AG04449 (cell line): Measurements from ENCODE around the gene TMEM106A.
A peak's percentile ranks its signal among the peaks of the same experiment; 100 is the strongest.
"Not testable (repeated sequence)": the region's sequence is repeated elsewhere in the genome, so short reads cannot be mapped to it uniquely, and the experiment has no call there.

Experiments
- CTCF ChIA-PET: fragments of 350-600 bp; formaldehyde crosslinking; extraction: SDS; loops from one replicate; lab custom pipeline; 2021; ENCODE audit warnings: antibody characterized with exemption; lab: Yijun Ruan, JAX
- POLR2A ChIA-PET: fragments of 400-600, 350-600 bp; formaldehyde crosslinking; extraction: SDS; loops from one replicate; lab custom pipeline; 2020; ENCODE audit warnings: antibody characterized with exemption, inconsistent platforms; lab: Yijun Ruan, JAX
- DNase-seq: peaks from one replicate; pipeline ENCODE4 v3.0.0-alpha.2; 2010; ENCODE audit warnings: low read depth, low spot score
- H3K4me3 ChIP-seq: 2 replicates; pipeline ENCODE4 v1.5.1; 2011; ENCODE audit warnings: low read depth, mild to moderate bottlenecking, control low read depth, low read length
- TF ChIP-seq, protein P1 (sequence below): IDR thresholded peaks from one replicate; pipeline ENCODE4 v1.5.1; 2011; ENCODE audit warnings: mild to moderate bottlenecking, moderate library complexity, low read length, control low read depth, inconsistent platforms; ENCODE audit not compliant: insufficient read depth; ENCODE audit errors: missing control alignments

TMEM106A gene

DNA sequence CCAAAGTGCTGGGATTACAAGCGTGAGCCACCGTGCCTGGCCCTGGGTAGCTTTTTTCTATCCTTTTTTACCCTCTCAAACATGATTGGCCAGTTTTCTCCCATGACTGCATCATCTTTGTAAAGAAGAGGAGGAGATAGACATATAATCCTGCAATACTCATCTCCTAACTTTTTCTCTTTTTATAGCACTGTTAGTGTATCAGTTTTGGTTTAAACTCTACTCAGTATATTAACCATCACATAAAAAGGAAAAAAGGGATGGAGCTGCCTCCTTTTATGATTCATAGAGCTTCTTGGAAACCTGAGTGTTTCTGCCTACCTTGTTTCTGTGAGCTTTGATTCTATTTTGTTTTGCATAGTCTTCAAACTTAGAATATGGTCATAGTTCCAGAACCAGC is 12.0 kb upstream of the TMEM106A start:
- POLR2A ChIA-PET: interaction anchor here (0.8 to 1.6 kb wide), 2 partner anchors 10 to 116 kb away, joined by 3 to 5 read pairs; no protein-coding TSS in a partner anchor
- CTCF ChIA-PET: interaction anchor here (1.3 to 2.2 kb wide), 3 partner anchors 11 to 175 kb away, joined by 4 to 9 read pairs (median 6); no protein-coding TSS in a partner anchor
- DNase-seq: no peak
- TF ChIP-seq, protein P1, sequence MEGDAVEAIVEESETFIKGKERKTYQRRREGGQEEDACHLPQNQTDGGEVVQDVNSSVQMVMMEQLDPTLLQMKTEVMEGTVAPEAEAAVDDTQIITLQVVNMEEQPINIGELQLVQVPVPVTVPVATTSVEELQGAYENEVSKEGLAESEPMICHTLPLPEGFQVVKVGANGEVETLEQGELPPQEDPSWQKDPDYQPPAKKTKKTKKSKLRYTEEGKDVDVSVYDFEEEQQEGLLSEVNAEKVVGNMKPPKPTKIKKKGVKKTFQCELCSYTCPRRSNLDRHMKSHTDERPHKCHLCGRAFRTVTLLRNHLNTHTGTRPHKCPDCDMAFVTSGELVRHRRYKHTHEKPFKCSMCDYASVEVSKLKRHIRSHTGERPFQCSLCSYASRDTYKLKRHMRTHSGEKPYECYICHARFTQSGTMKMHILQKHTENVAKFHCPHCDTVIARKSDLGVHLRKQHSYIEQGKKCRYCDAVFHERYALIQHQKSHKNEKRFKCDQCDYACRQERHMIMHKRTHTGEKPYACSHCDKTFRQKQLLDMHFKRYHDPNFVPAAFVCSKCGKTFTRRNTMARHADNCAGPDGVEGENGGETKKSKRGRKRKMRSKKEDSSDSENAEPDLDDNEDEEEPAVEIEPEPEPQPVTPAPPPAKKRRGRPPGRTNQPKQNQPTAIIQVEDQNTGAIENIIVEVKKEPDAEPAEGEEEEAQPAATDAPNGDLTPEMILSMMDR: no peak
- H3K4me3 ChIP-seq: no peak overlapping the region

DNA sequence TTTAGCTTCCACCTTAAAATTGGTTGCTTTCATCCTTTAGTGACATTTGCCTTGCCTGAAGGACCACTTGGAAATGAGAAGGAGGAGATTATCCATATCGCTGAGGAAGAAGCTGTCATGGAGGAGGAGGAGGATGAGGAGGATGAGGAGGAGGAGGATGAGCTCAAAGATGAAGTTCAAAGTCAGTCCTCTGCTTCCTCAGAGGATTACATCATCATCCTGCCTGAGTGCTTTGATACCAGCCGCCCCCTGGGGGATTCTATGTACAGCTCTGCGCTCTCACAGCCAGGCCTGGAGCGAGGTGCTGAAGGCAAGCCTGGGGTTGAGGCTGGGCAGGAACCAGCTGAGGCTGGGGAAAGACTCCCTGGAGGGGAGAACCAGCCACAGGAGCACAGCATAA is 11.5 kb upstream of the TMEM106A start:
- no peak for DNase-seq
- TF ChIP-seq, protein P1: no peak
- ChIA-PET POLR2A (interaction anchor here (0.8 to 1.6 kb wide), 2 partner anchors 11 to 116 kb away, joined by 3 to 5 read pairs; no protein-coding TSS in a partner anchor), CTCF (interaction anchor here (1.3 to 2.2 kb wide), 3 partner anchors 11 to 176 kb away, joined by 4 to 9 read pairs (median 6); no protein-coding TSS in a partner anchor)
- H3K4me3 ChIP-seq: no peak overlapping the region

DNA sequence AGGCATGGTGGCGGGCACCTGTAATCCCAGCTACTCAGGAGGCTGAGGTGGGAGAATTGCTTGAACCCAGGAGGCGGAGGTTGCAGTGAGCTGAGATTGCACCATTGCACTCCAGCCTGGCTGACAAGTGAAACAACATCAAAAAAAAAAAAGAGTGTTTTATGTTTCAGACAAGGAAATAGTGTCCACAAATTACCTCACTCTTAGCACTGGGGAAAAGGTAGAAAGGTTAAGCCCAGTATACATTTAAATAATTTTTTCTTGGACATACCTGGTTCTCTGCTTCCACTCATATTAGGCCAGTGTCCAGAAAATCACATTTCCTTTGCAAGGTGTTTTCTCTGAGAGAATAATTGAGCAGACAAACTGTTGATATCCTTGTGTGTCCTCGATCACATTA is 8.7 kb upstream of the TMEM106A start:
- DNase-seq, POLR2A ChIA-PET, H3K4me3 ChIP-seq, CTCF ChIA-PET: not testable (repeated sequence)

DNA sequence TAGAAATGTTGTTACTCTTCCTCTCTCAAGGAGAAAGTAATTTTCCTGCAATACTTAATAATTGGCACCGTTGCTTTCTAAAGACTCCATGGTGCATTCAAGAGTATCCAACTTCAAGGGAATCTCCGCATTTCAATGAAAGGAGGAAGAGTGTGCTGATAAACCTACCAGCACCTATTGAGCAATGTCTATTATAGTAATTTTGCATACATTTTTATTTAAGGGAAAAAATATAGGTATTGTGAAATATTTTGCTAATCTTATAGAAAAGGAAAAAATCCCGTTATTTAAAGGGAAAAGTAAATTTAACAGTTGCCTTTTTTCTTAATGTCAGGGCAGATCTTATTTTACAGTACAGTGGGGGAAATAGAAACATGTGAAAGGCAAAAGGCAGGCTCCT is 1.1 kb upstream of the TMEM106A start:
- TF ChIP-seq, protein P1: no peak
- ChIA-PET CTCF (no interaction called here), POLR2A (interaction anchor here (0.5 to 3.3 kb wide), 4 partner anchors 13 to 275 kb away, joined by 3 to 27 read pairs (median 4); no protein-coding TSS in a partner anchor)
- no peak overlapping the region for H3K4me3 ChIP-seq
- DNase-seq: no peak

DNA sequence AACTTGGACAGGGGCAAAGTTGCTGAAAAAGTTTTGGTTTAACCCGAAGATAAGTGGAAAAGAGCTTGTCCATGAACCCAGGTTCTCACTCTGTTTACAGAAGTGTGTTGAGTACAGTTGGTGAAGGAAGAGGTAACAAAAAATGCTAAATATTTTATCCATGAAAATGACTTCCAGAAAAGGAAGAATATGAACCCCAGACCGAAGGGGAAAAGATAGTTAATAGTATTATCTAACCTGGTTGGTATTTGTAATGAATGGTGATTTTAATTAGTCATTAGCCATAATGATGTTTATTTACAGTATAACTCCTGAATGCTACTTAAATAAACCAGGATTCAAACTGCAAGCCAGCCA is 574 bp upstream of the TMEM106A start:
- peak overlapping the region; percentile 61 for H3K4me3 ChIP-seq
- CTCF ChIA-PET: interaction anchor here (1.0 to 1.4 kb wide), 2 partner anchors 17 to 98 kb away, joined by 3 to 5 read pairs; no protein-coding TSS in a partner anchor
- POLR2A ChIA-PET: interaction anchor here (0.5 to 3.3 kb wide), 7 partner anchors 10 to 275 kb away, joined by 3 to 27 read pairs (median 3); no protein-coding TSS in a partner anchor
- TF ChIP-seq, protein P1: no peak
- DNase-seq: no peak

DNA sequence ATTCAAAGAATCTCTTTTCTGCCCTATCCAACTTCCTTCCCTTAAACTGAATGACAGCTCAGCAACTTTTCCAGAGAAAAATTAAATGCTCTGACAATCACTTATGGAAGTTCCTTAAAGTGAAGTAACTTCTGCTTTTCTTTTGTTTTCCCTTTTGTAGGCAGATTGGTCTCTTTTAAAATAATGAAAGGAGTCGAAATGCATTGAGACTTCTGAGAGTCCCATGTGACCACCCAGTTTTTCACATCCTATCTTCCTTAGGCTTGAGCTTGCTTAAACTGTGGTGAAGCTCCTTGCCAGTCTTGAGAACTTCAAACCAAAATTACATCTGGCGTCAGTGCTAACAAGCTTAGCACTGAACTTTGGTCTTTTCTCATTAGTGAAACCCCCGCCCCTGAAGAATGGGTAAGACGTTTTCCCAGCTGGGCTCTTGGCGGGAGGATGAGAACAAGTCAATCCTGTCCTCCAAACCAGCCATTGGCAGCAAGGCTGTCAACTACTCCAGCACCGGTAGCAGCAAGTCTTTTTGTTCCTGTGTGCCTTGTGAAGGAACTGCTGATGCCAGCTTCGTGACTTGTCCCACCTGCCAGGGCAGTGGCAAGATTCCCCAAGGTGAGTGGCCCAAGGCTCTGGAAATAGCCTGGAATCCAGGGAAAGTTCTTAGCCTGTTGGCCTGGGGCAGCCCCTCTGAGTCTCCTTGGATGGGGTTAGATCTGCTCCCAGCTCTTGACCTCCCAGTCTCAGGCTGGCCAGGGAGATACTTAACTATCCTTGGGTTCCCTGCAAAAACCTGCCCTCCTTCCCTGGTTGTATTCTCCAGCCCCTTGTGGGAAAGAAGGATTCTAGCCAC is 1.2 kb downstream of the TMEM106A start:
- H3K4me3 ChIP-seq: peak overlapping the region; percentile 61
- ChIA-PET POLR2A (interaction anchor here (1.2 to 3.3 kb wide), 4 partner anchors 102 to 215 kb away, joined by 3 to 27 read pairs (median 5); partner anchors contain the start of gene RPL27), CTCF (interaction anchor here (1.2 to 1.9 kb wide), 4 partner anchors 9 to 102 kb away, joined by 3 to 9 read pairs (median 4); no protein-coding TSS in a partner anchor)
- TF ChIP-seq, protein P1: no peak
- no peak for DNase-seq
